GM12878 (cell line): Measurements from ENCODE around the gene RDH16. TPM values are rescaled to one million over a fixed set of nuclear protein-coding genes. Genes with fewer than 3 reads are reported as not detected.

Source experiments
- ATAC-seq: fragments of 200-7000 bp; cut with Tn5 transposase; 3 replicates; pipeline ENCODE4 v1.9.1; 2020; ENCODE audit warnings: mild to moderate bottlenecking, moderate library complexity
- BruUV-seq: library from RNA; stranded (reverse); fragments of 400-500 nt; replicated peaks from 2 replicates; lab custom pipeline; 2021; lab: Mats Ljungman, UMichigan
- CTCF ChIA-PET: fragments of 300-600 bp; sonication (Branson Sonifier 250); formaldehyde crosslinking; extraction: SDS; loops from one replicate; lab custom pipeline; 2021; ENCODE audit warnings: inconsistent platforms; lab: Yijun Ruan, JAX
- POLR2A ChIA-PET: fragments of 350-600 bp; formaldehyde crosslinking; extraction: SDS; loops from one replicate; lab custom pipeline; 2021; ENCODE audit warnings: inconsistent platforms; lab: Charles Lee
- RAD21 ChIA-PET: fragments of 300-600 bp; sonication (Branson Sonifier 250); formaldehyde crosslinking; loops from one replicate; lab custom pipeline; 2023; ENCODE audit warnings: antibody characterized with exemption; ENCODE audit not compliant: unreplicated experiment; lab: Charles Lee
- SMC1A ChIA-PET: fragments of 300-600 bp; sonication (Branson Sonifier 250); formaldehyde crosslinking; loops from one replicate; lab custom pipeline; 2023; ENCODE audit not compliant: unreplicated experiment, uncharacterized antibody; lab: Charles Lee
- DNase-seq: peaks from one replicate; pipeline ENCODE4 v3.0.0-alpha.2; 2011; ENCODE audit warnings: low read depth, low spot score
- FAIRE-seq: peaks from 3 replicates; lab custom pipeline; 2011; peaks lifted over from hg19 to GRCh38; lab: Jason Lieb, UNC
- H2AFZ ChIP-seq: 2 replicates; pipeline ENCODE4 v1.6.0; 2011; ENCODE audit warnings: low read depth, low read length, control low read depth; ENCODE audit not compliant: control insufficient read depth
- H3K27ac ChIP-seq: 2 replicates; pipeline ENCODE4 v1.5.1; 2011; ENCODE audit warnings: control low read depth; ENCODE audit not compliant: control insufficient read depth, insufficient read depth
- H3K27me3 ChIP-seq, 2 experiments: replicated peaks in 1 of 2; 2 replicates each; pipeline versions ENCODE4 v1.6.0 to v1.6.1; 2011; ENCODE audit warnings: low read length in 1 of 2; ENCODE audit not compliant: control insufficient read depth in 2 of 2, insufficient read depth in 2 of 2
- H3K36me3 ChIP-seq, 2 experiments: 2 replicates each; pipeline ENCODE4 v1.5.1; 2011; ENCODE audit warnings: low read length in 1 of 2; ENCODE audit not compliant: control insufficient read depth in 2 of 2, insufficient read depth in 2 of 2
- H3K4me1 ChIP-seq: 2 replicates; pipeline ENCODE4 v1.6.1; 2011; ENCODE audit warnings: mild to moderate bottlenecking, low read length, moderate library complexity, mixed read lengths; ENCODE audit not compliant: control insufficient read depth, insufficient read depth
- H3K4me2 ChIP-seq: 2 replicates; pipeline ENCODE4 v1.6.0; 2011; ENCODE audit warnings: control low read depth; ENCODE audit not compliant: control insufficient read depth, insufficient read depth
- H3K4me3 ChIP-seq: fragments of 200-600 bp; sonication (generic); 2 replicates; pipeline ENCODE4 v1.5.1; 2016
- H3K79me2 ChIP-seq: 2 replicates; pipeline ENCODE4 v1.6.0; 2011; ENCODE audit warnings: low read length; ENCODE audit not compliant: control insufficient read depth, insufficient read depth
- H3K9ac ChIP-seq: 2 replicates; pipeline ENCODE4 v1.8.0; 2011; ENCODE audit warnings: low read length, control low read depth, mixed read lengths; ENCODE audit not compliant: control insufficient read depth, insufficient read depth
- H3K9me3 ChIP-seq: replicated peaks from 3 replicates; pipeline ENCODE4 v1.5.1; 2011; ENCODE audit warnings: mild to moderate bottlenecking, low read length; ENCODE audit not compliant: control insufficient read depth, insufficient read depth
- H4K20me1 ChIP-seq: 2 replicates; pipeline ENCODE4 v1.6.0; 2011; ENCODE audit not compliant: control insufficient read depth, insufficient read depth
- BRCA1 ChIP-seq: IDR thresholded peaks from 2 replicates; pipeline ENCODE4 v1.6.1; 2011; ENCODE audit warnings: low read depth, low read length, improper control_type of control experiment
- EP300 ChIP-seq, 2 experiments: fragments of 150-350 bp in 1 of 2; IDR thresholded peaks; 2 replicates each; pipeline ENCODE4 v1.6.1; 2011 to 2012; ENCODE audit warnings: low read depth in 2 of 2, low read length in 2 of 2, borderline replicate concordance in 1 of 2, improper control_type of control experiment in 1 of 2, inconsistent platforms in 1 of 2; ENCODE audit not compliant: control insufficient read depth in 1 of 2
- MEF2A ChIP-seq: IDR thresholded peaks from 2 replicates; pipeline ENCODE4 v1.6.1; 2011; ENCODE audit warnings: low read depth, mild to moderate bottlenecking, low read length, moderate library complexity; ENCODE audit not compliant: insufficient read depth
- NFIC ChIP-seq: IDR thresholded peaks from 2 replicates; pipeline ENCODE4 v1.6.1; 2012; ENCODE audit warnings: low read depth, mild to moderate bottlenecking, inconsistent platforms, low read length, moderate library complexity
- RAD21 ChIP-seq: IDR thresholded peaks from 2 replicates; pipeline ENCODE4 v1.6.1; 2011; ENCODE audit warnings: mild to moderate bottlenecking, low read depth, low read length, moderate library complexity; ENCODE audit not compliant: insufficient read depth
- SIX5 ChIP-seq: IDR thresholded peaks from 2 replicates; pipeline ENCODE4 v1.6.1; 2011; ENCODE audit warnings: mild to moderate bottlenecking, low read depth, low read length, moderate library complexity; ENCODE audit not compliant: severe bottlenecking
- ZBTB40 ChIP-seq: fragments of 450-650 bp; IDR thresholded peaks from 2 replicates; pipeline ENCODE4 v1.6.1; 2016; ENCODE audit warnings: mild to moderate bottlenecking, moderate library complexity, borderline replicate concordance
- ZNF217 ChIP-seq: fragments of 450-650 bp; IDR thresholded peaks from 2 replicates; pipeline ENCODE4 v1.6.1; 2017; ENCODE audit warnings: antibody characterized with exemption, mild to moderate bottlenecking
- WGBS: methylation state at CpG from one replicate; pipeline ENCODE4 v1.1.6; 2016; ENCODE audit warnings: low lambda C conversion rate; ENCODE audit not compliant: insufficient replicate concordance, insufficient coverage; ENCODE audit errors: missing lambda C conversion rate; 5-methylcytosine and 5-hydroxymethylcytosine counted together
- in situ Hi-C: fragments of 300-500 bp; cut with MboI; formaldehyde crosslinking; loops from 9 replicates; pipeline ENCODE4 v1.14.3; 2018; ENCODE audit warnings: mixed read lengths
- intact Hi-C: fragments of 100-400 bp; cut with micrococcal nuclease; formaldehyde crosslinking; loops from one replicate; pipeline ENCODE4 v1.14.2; 2022; ENCODE audit not compliant: unreplicated experiment
- polyA plus RNA-seq, 11 experiments: library from polyadenylated mRNA; depleted of rRNA in 4 of 11; unstranded in 6 of 11; stranded (reverse) in 5 of 11; fragments of >200 nt; fragmentation: Nextera tagmentation in 4 of 11; fragmentation: Illumina TruSeq in 1 of 11; extraction: Ambion mirVana in 4 of 11; extraction: Trizol in 1 of 11; gene quantifications; 1 replicate in 1 of 11; 2 replicates in 10 of 11; pipeline versions ENCODE4 v1.2.1 to v1.2.3, GENCODE V29; 2011 to 2016; ENCODE audit warnings: inconsistent platforms in 2 of 11, missing spikeins in 2 of 11, low read depth in 1 of 11
- total RNA-seq, 4 experiments: library from RNA; depleted of rRNA in 3 of 4; stranded (reverse); fragments of >200 nt in 3 of 4; fragmentation: Illumina TruSeq in 1 of 4; extraction: Trizol in 1 of 4; gene quantifications; 2 replicates each; pipeline versions ENCODE4 v1.2.1 to v1.2.3, GENCODE V29; 2013 to 2021
- TF ChIP-seq, protein P1 (sequence below): fragments of 450-650 bp; IDR thresholded peaks from 2 replicates; pipeline ENCODE4 v1.6.1; 2018; ENCODE audit warnings: borderline replicate concordance, mild to moderate bottlenecking; ENCODE audit not compliant: partially characterized antibody
- TF ChIP-seq, protein P2 (sequence below): fragments of 450-650 bp; IDR thresholded peaks from 2 replicates; pipeline ENCODE4 v1.6.1; 2014; ENCODE audit warnings: mild to moderate bottlenecking

Gene RDH16
- total and polyA plus RNA-seq, 10 of the 15 experiments (the other 5 are each of a cell fraction or from before 2014, with no cell fraction given): 0.04 to 0.31 (median 0.06) TPM

- no peak for TF ChIP-seq MEF2A
These were observed at the start of gene RDH16 (continued) for GRCh38 chr12:56957229-56958052.

DNA sequence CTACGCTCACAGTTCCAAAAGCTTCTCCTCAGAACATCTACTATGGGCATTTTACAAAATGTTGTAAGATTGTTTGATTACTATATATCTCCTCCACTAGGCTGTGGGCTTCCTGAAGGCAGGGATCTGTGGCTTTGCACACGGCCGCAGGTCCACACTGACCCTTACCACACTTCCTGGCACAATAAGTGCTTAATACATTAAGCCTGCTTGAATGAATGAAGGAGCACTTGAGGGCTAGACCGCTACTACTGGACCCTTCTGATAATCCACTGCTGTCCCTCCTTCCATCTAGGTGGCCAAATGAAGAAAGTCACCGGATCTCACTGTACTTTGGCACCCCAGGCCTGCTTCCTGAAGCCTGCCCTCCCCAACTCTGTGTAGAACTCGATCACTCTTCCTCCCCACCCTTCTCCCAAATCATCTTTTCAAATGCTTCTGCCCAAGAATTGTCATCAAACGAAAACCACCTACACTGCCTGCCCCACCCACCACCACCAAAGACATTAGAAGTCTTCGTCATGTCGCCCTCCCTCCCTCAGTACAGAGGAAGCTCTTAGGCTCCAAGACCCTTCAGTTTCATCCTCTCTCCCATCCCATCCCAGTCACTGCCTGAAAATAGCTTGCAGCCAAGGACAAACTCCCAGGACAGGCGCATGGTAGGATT is 49.5 kb upstream of the RDH16 start:
- intact Hi-C loops: no loop called here
- CTCF ChIA-PET: interaction anchor here (0.6 to 12.1 kb wide), 13 partner anchors 8 to 252 kb away, joined by 3 to 177 read pairs (median 5); partner anchors contain the start of genes PRIM1 and STAT6
- 0 out of 4 replicates have a peak, but pooled peaks cover 1 to 6% of the 10 kb centered on the region in 2 experiments for H3K36me3 ChIP-seq
- no peak for DNase-seq
- 0 out of 2 replicates have a peak overlapping the region, but pooled peaks have one; percentile 14 for H3K4me2 ChIP-seq
- no TSS peak for BruUV-seq
- 50% methylated on average over 10 of the region's 10 CpGs for WGBS
- POLR2A ChIA-PET: interaction anchor here (1.2 kb wide), 1 partner anchor 105 kb away, joined by 5 read pairs; the partner anchor contains the start of gene STAT6
- H3K4me3 ChIP-seq: peak overlapping the region; percentile 49; the same call in 1 of the 2 replicates
- H3K4me1 ChIP-seq: peaks cover 13% of the 10 kb centered on the region
- RAD21 ChIA-PET: interaction anchor here (1.7 to 3.1 kb wide), 4 partner anchors 19 to 105 kb away, joined by 4 to 20 read pairs (median 6); partner anchors contain the start of gene STAT6
- ATAC-seq: no peak
- H4K20me1 ChIP-seq: no peaks in the 10 kb centered on the region
- no peak for FAIRE-seq
- peaks cover 6% of the 10 kb centered on the region for H3K79me2 ChIP-seq
- H3K27me3 ChIP-seq: no peaks in the 10 kb centered on the region
- no peak overlapping the region for H3K27ac ChIP-seq
- H3K9ac ChIP-seq: no peak overlapping the region
- in situ Hi-C loops: no loop called here
- SMC1A ChIA-PET: interaction anchor here (1.5 to 12.3 kb wide), 4 partner anchors 19 to 248 kb away, joined by 6 to 125 read pairs (median 32); partner anchors contain the start of genes HSD17B6 and STAT6
- H3K9me3 ChIP-seq: no peaks in the 10 kb centered on the region
- peak overlapping the region; percentile 20 for H2AFZ ChIP-seq
- no peak for TF ChIP-seq NFIC
- TF ChIP-seq, protein P1, sequence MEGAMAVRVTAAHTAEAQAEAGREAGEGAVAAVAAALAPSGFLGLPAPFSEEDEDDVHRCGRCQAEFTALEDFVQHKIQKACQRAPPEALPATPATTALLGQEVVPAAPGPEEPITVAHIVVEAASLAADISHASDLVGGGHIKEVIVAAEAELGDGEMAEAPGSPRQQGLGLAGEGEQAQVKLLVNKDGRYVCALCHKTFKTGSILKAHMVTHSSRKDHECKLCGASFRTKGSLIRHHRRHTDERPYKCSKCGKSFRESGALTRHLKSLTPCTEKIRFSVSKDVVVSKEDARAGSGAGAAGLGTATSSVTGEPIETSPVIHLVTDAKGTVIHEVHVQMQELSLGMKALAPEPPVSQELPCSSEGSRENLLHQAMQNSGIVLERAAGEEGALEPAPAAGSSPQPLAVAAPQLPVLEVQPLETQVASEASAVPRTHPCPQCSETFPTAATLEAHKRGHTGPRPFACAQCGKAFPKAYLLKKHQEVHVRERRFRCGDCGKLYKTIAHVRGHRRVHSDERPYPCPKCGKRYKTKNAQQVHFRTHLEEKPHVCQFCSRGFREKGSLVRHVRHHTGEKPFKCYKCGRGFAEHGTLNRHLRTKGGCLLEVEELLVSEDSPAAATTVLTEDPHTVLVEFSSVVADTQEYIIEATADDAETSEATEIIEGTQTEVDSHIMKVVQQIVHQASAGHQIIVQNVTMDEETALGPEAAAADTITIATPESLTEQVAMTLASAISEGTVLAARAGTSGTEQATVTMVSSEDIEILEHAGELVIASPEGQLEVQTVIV: no peak
- TF ChIP-seq ZNF217: no peak
- TF ChIP-seq, protein P2, sequence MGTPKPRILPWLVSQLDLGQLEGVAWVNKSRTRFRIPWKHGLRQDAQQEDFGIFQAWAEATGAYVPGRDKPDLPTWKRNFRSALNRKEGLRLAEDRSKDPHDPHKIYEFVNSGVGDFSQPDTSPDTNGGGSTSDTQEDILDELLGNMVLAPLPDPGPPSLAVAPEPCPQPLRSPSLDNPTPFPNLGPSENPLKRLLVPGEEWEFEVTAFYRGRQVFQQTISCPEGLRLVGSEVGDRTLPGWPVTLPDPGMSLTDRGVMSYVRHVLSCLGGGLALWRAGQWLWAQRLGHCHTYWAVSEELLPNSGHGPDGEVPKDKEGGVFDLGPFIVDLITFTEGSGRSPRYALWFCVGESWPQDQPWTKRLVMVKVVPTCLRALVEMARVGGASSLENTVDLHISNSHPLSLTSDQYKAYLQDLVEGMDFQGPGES: no peak
- TF ChIP-seq SIX5: no peak
- TF ChIP-seq EP300 (IDR thresholded peaks at IDR 0.05; ENCODE audit: borderline replicate concordance in 1 of 2, control insufficient read depth in 1 of 2, low read depth in 2 of 2, low read length in 2 of 2): no peak
- no peak for TF ChIP-seq ZBTB40
- no peak for TF ChIP-seq RAD21
- no peak for TF ChIP-seq BRCA1
